NCI-H187 treated with DMSO at 0.1 percent for 48 hours (cell line): ENCODE results near the gene RILPL1.

ENCODE experiments used
- DNase-seq: peaks from one replicate; lab custom pipeline; 2025; lab: John Stamatoyannopoulos, UW

The RILPL1 gene

GRCh38 chr12:123427036-123427769 lies 106.3 kb downstream of the RILPL1 start:
- DNase-seq: no peak

GRCh38 chr12:123421314-123421713 lies 112.2 kb downstream of the RILPL1 start:
- DNase-seq: no peak
